HG03025 (cell line): ENCODE data around the gene ARFRP1.

ENCODE experiments used
- ATAC-seq: cut with Tn5 transposase; IDR thresholded peaks from one replicate; pipeline ENCODE4 v1.9.1; 2021; ENCODE audit warnings: mild to moderate bottlenecking, moderate library complexity; ENCODE audit not compliant: unreplicated experiment, low FRiP score

The ARFRP1 gene

DNA sequence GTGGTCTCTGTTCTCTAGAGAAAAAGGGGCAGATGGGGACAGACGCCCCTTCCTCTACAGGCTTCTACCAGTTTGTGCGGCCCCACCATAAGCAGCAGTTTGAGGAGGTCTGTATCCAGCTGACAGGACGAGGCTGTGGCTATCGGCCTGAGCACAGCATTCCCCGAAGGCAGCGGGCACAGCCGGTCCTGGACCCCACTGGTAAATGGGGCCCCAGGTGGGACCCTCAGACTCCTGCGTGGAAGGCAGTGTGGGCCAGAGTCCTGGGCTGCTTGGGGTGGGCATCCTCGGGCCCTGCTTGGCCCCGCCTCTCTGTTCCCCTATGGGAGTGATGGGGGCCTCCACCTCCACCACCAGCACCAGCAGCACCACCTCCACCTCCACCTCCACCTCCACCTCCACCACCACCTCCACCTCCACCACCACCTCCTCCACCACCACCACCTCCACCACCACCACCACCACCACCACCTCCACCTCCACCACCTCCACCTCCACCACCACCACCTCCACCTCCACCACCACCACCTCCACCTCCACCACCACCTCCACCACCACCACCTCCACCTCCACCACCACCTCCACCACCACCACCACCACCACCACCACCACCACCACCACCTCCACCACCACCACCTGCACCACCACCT is 14.6 kb downstream of the ARFRP1 start:
- no peak for ATAC-seq

DNA sequence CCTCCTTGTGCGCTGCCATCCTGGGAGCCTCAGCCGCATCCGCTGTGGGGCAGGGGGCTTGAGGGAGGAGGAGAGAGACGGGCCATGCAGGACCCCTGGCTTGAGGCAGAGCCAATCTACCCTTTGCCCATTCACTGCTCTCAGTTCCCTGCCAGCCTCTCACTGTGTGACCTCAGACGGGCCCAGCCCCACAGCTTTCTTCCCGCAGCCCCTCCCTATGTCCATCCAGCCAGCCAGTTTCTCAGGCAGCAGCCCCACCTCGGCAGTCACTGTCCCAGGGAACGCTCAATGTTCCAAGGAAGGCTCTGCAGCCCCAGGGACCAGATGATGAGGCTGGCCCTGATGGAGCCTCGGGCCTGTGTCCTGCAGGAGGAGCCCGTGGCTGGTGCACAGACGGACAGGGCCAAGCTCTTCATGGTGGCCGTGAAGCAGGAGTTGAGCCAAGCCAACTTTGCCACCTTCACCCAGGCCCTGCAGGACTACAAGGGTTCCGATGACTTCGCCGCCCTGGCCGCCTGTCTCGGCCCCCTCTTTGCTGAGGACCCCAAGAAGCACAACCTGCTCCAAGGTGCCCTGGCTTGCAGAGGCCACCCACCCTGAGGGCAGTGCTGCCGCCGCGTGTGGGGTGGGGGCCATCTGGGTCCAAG is 15.2 kb downstream of the ARFRP1 start:
- ATAC-seq, result no peak

DNA sequence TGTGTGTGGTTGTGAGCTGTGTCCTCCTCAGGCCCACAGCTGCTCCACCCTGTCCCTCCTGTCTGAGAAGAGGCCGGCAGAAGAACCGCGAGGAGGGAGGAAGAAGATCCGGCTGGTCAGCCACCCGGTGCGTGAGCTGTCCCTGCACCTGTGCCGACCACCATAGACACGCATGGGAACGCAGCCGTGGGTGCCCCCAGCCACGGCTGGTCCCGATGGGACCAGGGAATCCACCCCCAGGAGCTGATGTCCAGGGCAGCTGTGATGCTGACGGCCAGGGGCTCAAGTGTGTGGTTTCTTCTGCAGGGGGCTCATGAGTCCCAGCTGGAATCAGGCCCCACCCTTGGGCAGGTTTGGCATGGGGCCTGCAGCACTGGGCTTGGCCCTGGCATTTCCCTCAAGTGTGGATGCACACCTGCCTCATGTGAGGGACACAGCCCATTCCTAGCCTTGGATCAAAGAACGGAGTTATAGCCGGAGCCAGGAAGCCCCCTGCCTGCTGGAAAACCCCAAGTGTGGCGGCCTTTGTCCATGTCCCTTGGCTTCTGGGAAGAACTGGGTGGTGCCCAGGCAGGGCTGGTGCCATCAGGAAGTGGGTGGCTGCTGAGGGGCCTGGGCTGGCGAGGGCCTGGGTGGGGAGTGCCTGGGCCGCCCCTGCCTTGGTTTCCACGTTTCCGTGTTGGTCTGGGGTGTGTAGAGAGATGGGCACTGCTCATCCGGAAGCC is 15.9 kb downstream of the ARFRP1 start:
- no peak for ATAC-seq

DNA sequence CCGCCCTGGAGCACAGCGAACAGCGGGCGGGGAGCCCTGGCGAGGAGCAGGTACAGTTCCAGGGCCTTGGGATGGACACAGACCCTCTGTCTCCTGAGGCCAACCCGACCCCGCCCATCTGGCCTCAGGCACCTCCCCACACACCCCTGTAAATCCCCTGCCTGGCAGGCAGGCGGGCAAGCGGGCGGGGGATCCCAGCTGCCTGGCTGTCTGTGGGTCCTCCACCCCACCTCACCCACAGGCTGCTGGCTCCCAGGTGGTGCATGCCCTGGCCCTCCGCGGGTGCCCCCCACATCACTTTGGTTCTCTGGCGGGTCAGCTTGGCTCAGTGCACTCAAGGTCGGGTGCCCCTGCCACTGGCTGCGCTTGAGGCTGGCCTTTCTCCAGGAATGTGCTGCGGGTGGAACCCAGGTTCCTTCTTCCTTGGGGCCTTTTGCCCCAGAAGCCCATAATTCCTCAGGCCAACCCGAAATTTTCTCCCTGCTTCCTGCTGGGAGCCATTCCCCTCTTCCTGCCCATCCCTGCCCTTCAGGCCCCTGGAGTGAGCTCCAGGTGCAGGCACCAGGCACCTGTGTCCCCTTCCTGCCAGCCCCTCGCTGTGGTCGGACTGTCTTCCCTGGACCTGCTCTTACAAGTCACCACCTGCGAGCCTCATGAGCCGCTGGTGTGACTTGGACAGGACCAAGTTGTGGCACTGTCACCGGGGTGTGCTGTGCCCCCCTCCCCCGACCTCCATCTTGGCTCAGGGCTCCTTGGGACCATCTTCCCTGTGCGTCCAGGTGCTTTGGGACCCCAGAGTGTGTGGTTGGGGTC is 16.7 kb downstream of the ARFRP1 start:
- ATAC-seq, result no peak

DNA sequence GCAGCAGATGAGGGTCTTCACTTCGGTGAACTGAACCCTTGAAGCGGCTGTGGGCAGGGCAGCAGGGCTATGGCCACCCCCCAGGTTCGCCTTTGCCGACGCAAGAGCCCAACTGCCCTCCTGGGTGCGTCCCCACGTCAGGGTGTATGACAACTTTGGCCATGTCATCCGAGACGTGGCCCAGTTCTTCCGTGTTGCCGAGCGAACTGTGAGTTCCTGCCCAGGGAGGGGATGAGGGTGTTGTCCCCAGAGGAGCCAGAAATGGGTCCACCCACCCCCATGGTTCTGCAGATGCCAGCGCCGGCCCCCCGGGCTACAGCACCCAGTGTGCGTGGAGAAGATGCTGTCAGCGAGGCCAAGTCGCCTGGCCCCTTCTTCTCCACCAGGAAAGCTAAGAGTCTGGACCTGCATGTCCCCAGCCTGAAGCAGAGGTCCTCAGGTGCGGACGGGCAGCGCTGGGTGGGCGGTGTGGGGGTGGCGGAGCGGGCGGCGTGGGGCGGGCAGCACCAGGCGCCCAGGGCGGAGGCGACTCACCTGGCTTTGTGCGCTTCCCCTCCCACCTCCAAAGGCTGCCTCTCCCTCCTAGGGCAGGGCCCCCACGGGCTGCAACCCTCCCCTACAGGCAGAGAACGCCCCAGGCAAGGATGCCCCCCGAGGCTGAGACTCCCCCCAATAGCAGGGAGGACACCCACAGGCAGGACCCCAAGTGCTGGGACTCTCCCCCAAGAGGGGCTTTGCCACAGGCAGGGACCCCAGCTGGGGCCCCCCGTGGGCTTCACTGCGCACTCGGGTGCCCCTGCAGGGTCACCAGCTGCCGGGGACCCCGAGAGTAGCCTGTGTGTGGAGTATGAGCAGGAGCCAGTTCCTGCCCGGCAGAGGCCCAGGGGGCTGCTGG is 17.5 kb downstream of the ARFRP1 start:
- no peak for ATAC-seq

DNA sequence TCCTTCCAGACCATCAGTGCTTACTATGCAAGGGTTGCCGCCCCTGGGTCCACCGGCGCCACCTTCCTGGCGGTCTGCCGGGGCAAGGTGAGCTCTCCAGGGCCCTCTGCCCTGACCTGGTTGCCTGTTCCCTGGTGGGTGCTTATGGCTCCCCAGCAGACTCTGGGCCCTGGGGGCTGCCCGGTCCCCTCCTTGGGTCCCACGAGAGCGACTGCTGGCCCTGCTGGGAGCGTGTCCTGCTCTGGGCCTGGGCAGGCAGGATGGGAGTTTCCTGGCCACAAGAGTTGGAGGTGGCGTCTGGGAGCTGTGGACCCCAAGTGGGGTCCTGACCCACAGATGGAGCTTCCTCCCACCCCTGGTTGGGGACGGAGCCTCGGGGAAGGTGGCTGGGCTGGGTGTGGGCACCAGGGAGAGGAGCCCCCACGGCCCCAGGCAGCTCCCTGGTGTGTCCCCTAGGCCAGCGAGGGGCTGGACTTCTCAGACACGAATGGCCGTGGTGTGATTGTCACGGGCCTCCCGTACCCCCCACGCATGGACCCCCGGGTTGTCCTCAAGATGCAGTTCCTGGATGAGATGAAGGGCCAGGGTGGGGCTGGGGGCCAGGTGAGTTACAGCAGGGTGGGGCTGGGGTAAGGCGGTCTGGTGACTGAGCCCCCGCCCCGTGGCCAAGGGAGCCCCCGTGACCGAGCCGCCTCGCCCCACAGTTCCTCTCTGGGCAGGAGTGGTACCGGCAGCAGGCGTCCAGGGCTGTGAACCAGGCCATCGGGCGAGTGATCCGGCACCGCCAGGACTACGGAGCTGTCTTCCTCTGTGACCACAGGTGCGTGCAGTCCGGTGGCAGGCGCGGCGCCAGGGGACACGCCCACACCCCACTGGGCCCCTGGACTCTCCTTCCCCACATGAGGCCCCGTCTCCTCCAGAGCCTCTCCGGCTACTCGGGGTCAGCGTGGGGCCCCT is 18.5 kb downstream of the ARFRP1 start:
- no peak for ATAC-seq

DNA sequence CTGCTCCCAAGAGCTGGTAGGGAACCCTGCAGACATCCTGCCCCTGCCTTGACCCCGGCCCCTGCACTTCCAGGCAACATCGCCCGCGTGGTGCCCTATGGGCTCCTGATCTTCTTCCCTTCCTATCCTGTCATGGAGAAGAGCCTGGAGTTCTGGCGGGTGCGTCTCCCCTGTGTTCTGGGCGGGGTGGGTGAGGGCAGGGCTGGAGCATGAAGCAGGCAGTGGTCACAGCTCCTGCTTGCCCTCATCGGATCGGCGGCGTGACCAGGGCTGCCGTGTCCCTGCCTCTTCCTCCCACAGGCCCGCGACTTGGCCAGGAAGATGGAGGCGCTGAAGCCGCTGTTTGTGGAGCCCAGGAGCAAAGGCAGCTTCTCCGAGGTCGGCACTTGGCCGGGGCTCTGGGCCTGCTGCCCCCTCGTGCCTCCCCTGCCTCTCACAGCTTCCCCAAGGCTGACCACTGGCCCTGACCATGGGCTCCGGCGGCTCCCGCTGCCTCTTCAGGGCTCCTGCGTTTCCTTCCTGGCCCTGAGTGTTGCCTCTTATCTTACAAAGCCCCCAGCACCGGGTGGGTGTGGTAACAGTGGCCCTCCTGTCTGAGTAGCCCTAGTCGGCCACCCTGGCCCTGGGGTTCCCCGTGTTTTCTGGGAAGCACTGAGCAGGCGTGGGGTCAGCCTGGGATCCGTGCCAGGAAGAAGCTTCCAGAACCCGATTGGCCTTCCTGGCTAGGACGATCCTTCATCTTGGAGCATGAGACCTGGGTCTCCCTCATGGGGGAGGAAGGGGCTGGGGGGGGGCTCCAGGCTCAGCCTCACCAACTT is 19.3 kb downstream of the ARFRP1 start:
- ATAC-seq, result no peak

DNA sequence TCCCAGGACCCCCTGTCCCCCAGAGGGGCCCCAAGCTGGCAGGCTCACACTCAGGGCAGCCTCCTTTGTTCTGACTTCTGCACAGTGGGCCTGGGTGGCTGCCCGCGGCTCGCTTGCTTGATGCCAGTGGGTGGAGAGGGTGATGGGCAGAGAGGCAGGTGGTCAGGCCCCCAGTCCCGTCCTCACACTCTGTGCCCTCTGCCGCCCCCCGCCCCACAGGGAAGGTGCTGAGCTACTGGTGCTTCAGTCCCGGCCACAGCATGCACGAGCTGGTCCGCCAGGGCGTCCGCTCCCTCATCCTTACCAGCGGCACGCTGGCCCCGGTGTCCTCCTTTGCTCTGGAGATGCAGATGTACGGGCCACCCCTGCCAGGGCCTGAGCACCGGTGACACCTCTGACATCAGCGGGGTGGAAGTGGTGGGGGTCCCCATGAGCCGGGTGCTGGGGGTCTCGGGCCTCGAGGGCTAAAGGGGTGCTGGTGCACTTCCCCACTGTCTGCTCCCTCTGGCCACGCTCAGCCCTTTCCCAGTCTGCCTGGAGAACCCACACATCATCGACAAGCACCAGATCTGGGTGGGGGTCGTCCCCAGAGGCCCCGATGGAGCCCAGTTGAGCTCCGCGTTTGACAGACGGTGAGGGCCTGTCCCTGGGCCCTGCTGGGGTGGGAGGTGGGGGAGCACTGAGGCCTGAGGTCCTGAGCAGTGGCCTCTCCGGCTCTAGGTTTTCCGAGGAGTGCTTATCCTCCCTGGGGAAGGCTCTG is 20.2 kb downstream of the ARFRP1 start:
- ATAC-seq, result no peak

DNA sequence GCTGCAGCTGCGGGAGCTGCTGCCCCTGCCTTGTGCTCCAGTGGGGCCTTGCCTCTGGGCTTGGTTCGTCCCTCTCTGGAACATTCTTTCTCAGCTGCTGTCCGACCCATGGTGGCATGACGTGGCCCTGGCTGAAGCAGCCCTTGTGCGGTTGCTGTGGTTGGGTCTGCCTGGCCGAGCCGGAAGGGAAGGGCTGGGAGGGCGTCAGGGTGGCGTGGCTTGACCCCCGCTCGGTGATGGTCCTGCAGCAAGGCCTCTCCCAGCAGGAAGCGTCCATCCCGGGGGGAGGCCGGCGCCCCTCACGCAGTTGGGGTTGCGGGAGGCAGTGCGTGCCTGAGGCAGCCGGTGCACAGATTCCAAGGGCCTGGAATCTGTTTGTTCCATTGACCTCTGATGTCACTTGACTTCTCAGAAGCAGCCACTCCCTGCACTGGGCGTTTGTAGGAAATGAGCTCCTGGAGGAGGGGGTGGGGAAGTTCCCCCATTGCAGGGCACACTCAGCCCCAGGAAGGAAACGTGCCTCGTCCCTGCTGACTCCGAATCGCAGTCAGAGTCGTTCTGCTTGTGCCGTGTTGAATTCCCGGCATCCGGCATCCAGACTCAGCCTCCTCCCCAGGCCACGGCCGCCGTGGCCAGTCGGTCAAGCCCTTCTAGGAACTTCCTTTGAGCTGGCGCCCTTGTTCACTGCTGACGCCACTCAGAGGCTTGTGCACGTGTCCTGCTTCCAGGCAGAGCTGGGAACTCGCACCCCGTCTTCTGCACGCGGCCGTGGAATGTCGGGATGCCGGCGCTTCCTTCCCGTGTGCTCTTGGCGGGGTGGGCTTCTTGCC is 21.1 kb downstream of the ARFRP1 start:
- no peak for ATAC-seq

DNA sequence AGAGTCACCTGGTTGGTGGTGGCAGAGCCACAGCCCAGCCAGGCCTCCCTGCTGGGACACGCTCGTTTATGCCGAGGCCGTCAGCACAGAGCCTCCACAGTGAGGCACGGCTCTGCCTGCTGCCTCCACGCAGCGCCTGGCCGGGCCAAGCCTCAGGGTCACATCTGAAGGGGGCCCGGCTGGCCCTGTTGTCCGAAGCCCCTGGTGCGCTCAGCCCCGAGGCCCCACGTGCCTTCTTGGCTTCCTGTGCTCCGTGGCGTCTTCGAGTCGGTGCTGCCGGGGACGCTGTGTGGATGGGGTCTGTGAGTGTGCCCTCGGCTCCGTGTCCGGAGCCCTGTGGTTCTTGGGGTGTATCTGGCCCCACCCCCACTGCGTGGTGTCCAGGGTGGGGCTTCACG is 21.7 kb downstream of the ARFRP1 start:
- no peak for ATAC-seq

DNA sequence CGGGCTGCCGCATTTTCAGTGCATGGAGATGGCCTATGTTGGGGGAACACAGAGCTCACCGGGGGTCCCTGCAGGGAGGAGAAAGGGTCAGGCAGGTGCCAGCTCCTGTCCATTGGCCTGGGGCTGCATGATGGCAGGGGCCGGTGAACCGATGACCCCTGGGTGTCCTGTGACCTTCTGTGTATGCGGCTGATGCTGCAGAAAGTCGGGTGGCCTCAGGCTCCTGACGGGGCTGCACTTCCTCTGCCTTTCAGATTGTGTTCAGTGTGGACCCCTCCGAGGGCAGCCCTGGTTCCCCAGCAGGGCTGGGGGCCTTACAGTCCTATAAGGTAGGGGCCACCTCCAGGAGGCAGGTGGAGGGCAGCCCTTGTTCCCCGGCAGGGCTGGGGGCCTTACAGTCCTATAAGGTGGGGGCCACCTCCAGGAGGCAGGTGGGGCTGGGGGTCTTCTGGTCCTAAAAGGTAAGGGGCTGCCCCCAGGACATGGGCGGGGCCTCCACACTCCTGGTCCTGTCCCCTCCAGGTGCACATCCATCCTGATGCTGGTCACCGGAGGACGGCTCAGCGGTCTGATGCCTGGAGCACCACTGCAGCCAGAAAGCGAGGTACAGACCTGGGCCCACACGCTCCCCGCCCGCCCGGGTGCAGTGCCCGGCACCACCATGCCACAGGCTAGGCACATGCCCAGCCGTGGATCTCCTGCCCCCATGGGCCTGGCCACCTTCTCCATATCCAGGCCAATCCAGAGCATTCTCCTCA is 22.3 kb downstream of the ARFRP1 start:
- ATAC-seq, result no peak

DNA sequence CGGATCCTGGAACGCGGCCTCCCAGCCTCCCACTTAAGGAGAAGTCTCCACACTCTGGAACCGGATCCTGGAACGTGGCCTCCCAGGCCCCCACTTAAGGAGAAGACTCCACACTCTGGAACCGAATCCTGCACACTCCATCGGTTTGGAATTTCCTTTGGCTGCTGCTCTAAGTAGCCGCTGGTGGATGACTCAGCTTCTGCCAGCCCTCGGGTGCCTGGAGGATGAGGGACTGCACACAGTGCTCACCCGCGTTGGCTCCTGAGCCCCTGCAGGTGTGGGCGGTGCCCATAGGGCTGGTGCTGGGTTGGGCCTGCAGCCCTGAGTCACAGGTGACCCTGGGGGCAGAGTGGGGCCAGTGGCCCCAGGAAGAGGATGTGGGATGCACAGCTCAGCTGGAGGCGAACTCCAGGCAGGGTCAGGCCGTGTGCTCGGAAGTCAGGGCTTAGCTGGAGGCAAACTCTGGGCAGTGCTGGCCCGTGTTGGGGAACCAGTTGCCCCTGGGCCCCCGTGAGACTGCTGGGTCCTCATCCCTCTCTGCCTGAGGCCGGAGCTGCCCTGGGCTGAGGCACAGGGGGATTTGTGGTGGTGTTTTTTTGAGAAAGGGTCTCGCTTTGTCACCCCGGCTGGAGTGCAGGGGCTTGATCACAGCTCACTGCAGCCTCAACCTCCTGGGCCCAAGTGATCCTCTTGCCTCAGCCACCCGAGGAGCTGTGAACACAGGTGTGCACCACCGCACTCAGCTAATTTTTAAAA is 25.2 kb downstream of the ARFRP1 start:
- no peak for ATAC-seq

DNA sequence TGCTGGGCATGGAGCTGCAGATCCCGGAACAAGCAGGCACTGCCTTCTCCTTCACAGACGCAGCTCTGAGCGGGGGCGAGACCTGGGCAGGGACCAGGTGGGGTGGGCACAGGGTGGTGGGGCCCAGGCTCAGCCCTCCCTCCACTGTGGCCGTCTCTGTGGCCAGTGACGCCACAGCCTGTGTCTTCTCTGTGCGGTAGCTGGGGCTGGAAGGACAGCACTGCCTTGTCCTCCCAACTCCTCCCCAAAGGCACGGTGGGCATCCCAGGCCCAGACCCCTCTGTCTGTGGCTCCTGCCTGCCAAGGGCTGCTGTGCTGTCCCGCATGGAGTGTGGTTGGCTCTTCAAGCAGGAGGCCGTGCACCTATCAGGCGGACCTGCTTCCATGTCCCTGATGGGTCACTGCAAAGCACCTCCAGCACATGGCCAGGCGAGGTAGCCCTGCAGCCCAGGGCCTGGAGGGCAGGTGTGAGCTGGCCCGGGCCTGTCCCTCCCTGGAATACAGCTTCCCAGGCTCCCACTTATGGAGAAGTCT is 26.1 kb downstream of the ARFRP1 start:
- no peak for ATAC-seq

DNA sequence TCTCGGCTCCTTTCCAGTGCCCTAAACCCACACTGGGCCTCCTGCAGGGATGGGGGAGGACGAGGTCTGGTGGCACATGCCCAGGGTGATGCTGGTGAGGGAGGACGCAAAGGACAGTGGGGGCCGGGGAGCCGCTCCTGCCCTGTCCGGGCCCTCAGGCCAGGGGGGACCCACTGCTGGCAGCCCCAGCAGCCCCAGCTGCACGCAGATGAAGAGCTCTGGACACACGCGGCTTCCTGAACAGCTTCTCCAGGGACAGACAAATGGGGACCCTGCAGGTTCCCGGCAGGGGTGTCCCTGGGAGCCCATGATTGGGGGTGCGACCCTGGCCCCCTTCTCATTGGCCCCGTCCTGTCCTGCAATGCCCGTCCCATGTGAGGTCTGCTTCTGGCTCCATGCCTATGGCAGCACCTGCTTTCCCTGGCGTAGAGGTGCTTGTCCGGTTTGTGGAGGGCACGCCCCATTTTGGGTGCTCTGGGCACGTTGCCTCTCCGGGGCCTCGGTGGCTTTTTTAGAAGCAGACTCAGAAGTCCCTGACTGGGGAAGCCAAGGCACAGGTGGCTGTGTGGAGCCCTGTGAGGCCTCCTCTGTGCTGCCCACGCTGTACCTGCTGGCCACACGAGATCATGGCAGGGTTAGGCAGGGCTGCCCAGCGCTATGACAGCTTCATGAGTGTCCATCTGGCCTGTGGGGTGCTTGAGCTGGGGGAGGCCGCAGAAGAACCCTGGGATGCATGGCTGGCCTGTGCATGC is 26.7 kb downstream of the ARFRP1 start:
- ATAC-seq, result no peak
